Ovary (tissue), 9 donors: ENCODE results near the gene MCF2L. TPM values are rescaled to one million over a fixed set of nuclear protein-coding genes. Genes with fewer than 3 reads are reported as not detected.

Experiments
- DNase-seq, 5 donors: peaks; one replicate each; pipeline ENCODE4 v3.0.0-alpha.2; 2019 to 2020
- H3K27ac ChIP-seq, 2 donors: fragments of 200-600 bp; one replicate each; pipeline versions ENCODE4 v1.5.1 to v1.8.0; 2019 to 2022
- H3K27me3 ChIP-seq: fragments of 200-600 bp; one replicate; pipeline ENCODE4 v1.8.0; 2022
- H3K36me3 ChIP-seq: fragments of 200-600 bp; sonication (generic); one replicate; pipeline ENCODE4 v1.5.1; 2019
- H3K4me1 ChIP-seq: one replicate; pipeline ENCODE4 v1.8.1; 2013; ENCODE audit warnings: mild to moderate bottlenecking, moderate library complexity; ENCODE audit not compliant: insufficient read depth
- H3K4me3 ChIP-seq: fragments of 200-600 bp; sonication (generic); one replicate; pipeline ENCODE4 v1.5.1; 2017
- H3K9me3 ChIP-seq, 2 donors: fragments of 200-600 bp in 1 of 2; sonication (generic) in 1 of 2; one replicate each; pipeline versions ENCODE4 v1.5.1 to v1.8.1; 2013 to 2019; ENCODE audit warnings: mild to moderate bottlenecking in 1 of 2, moderate library complexity in 1 of 2
- EP300 ChIP-seq: sonication (generic); formaldehyde crosslinking; IDR thresholded peaks from one replicate; pipeline ENCODE4 v1.6.1; 2017; ENCODE audit warnings: antibody characterized with exemption
- POLR2A ChIP-seq: fragments of 450-650 bp; IDR thresholded peaks from one replicate; pipeline ENCODE4 v1.6.1; 2017; ENCODE audit warnings: antibody characterized with exemption, mild to moderate bottlenecking, moderate library complexity
- WGBS, 3 donors: extraction: QIAGEN DNeasy Blood & Tissue Kit in 1 of 3; methylation state at CpG; one replicate each; pipeline versions ENCODE4 v1.1.5 to v1.1.7; 2013 to 2017; 5-methylcytosine and 5-hydroxymethylcytosine counted together
- intact Hi-C, 4 donors: fragments of 100-400 bp; cut with DNase I; formaldehyde crosslinking; loops; one replicate each; pipeline versions ENCODE4 v1.11.0 to v1.15.1; 2022 to 2023
- polyA plus RNA-seq, 2 donors: library from polyadenylated mRNA; stranded (reverse); fragments of 200-250 nt in 1 of 2; fragments of 350-450 nt in 1 of 2; fragmentation: Illumina TruSeq in 1 of 2; extraction: RNeasy Lipid Tissue Mini Kit (QIAGEN cat#74804) in 1 of 2; gene quantifications; one replicate each; pipeline ENCODE4 v1.2.3, GENCODE V29; 2013 to 2014
- total RNA-seq, 7 donors: library from RNA; depleted of rRNA in 2 of 7; stranded (reverse); fragments of >200 nt in 2 of 7; fragmentation: NEBNext Ultra II Directional in 3 of 7; extraction: Animal tissue kit (Norgen Biotek cat#: 25700) in 3 of 7; gene quantifications; one replicate each; pipeline versions ENCODE4 v1.1.0 to v1.2.4, GENCODE V29; 2016 to 2023
- TF ChIP-seq, protein P1 (sequence below), 3 donors: fragments of 450-650 bp in 2 of 3; fragments of 200-600 bp in 1 of 3; IDR thresholded peaks; one replicate each; pipeline versions ENCODE4 v1.5.1 to v1.8.0; 2016 to 2022; ENCODE audit warnings: antibody characterized with exemption in 3 of 3, mild to moderate bottlenecking in 1 of 3
- donor health status: DM: no; HTN: no; CAD: no; lungs with moderate emphysema.
- donor health status: DM: no; HTN: no; CAD: no.
- donor health status: Bipolar disorder and iron deficiency.
- donor health status: DM: yes; HTN: yes; CAD: no.
- donor health status: DM: no; HTN: no; CAD: no.
- donor health status: DM: yes; HTN: yes; CAD: no.

Gene MCF2L
- total and polyA plus RNA-seq, 9 donors = 5.6 to 22.2 (median 8.7) TPM

DNA sequence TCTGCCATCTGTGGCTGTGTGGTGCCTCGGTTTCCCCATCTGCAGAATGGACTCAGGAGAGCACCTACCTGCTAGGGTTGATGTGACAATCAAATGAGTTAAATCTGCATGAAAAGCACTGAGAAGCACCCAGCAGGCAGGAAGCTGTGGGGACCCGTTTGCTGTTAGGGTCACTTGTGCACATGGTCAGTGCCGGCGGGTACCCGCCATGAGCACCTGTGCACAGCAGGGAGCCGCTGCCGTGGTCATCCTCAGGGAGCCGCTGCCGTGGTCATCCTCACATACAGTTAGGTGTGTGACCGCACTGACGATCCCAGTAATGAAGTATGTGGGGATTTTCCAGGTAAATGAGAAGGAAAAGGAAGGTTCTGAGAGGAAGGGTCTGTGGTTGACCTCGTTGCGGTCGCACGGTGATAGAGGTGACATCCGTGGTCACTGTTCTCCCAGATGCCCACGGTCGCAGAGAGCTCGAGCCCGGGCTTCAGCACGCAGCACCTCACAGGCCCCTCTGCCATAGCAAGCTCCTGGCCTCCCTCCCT, 6.5 kb downstream of the MCF2L start:
- no peak for DNase-seq
- Histone ChIP-seq H3K27me3 (no peaks in the 10 kb centered on the region), H3K36me3 (no peaks in the 10 kb centered on the region), H3K4me1 (peaks cover under 1% of the 10 kb centered on the region), H3K4me3 (no peak overlapping the region), H3K9me3 (no peaks in the 10 kb centered on the region), H3K27ac (no peak overlapping the region)
- 92 to 97% (median 94%) methylated on average over 21 of the region's 21 CpGs for WGBS, 3 donors
- intact Hi-C loops = no loop called here
- TF ChIP-seq, protein P1, sequence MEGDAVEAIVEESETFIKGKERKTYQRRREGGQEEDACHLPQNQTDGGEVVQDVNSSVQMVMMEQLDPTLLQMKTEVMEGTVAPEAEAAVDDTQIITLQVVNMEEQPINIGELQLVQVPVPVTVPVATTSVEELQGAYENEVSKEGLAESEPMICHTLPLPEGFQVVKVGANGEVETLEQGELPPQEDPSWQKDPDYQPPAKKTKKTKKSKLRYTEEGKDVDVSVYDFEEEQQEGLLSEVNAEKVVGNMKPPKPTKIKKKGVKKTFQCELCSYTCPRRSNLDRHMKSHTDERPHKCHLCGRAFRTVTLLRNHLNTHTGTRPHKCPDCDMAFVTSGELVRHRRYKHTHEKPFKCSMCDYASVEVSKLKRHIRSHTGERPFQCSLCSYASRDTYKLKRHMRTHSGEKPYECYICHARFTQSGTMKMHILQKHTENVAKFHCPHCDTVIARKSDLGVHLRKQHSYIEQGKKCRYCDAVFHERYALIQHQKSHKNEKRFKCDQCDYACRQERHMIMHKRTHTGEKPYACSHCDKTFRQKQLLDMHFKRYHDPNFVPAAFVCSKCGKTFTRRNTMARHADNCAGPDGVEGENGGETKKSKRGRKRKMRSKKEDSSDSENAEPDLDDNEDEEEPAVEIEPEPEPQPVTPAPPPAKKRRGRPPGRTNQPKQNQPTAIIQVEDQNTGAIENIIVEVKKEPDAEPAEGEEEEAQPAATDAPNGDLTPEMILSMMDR (IDR thresholded peaks at IDR 0.05) = no peak
- no peak for TF ChIP-seq POLR2A
- TF ChIP-seq EP300 = no peak

- no peak overlapping the region for H3K4me3 ChIP-seq
- no peaks in the 10 kb centered on the region for H3K27me3 ChIP-seq
- no peak overlapping the region for H3K27ac ChIP-seq
- H3K4me1 ChIP-seq = no peaks in the 10 kb centered on the region
- no peaks in the 10 kb centered on the region for H3K36me3 ChIP-seq
- no peak for DNase-seq
- TF ChIP-seq EP300 = no peak
- TF ChIP-seq, protein P1 (IDR thresholded peaks at IDR 0.05) = no peak
- no peak for TF ChIP-seq POLR2A
- H3K9me3 ChIP-seq = no peaks in the 10 kb centered on the region
- WGBS, 3 donors = 84 to 88% (median 88%) methylated on average over 20 of the region's 20 CpGs
- intact Hi-C loops = no loop called here
These were observed 7.5 kb downstream of the MCF2L start for GRCh38 chr13:112976526-112976925.

DNA sequence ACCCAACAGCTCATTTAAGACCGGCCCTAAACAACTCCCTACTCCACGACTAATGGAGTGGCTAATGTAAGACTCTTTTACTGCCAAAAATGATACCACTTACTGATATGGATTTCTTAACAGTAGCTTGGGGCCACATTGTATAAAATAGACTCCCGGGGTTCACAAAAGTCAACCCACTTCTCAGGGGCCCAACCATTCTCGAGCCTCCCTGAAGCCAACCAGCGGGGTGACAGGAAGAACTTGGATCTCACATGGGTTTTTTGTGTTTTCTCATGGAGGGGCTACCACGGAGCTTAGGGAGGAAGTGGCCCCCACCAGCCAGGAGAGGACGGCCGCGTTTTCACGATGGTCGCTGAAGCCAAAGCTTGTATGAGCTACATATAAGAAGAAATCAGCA, 8.1 kb downstream of the MCF2L start:
- Histone ChIP-seq H3K4me3 (no peak overlapping the region), H3K9me3 (no peaks in the 10 kb centered on the region), H3K4me1 (no peaks in the 10 kb centered on the region), H3K36me3 (no peaks in the 10 kb centered on the region), H3K27me3 (no peaks in the 10 kb centered on the region), H3K27ac (no peak overlapping the region)
- WGBS, 3 donors = 79 to 89% (median 87%) methylated on average over 11 of the region's 11 CpGs
- DNase-seq = no peak
- TF ChIP-seq EP300 (no peak), POLR2A (no peak)
- TF ChIP-seq, protein P1 (IDR thresholded peaks at IDR 0.05) = no peak
- intact Hi-C loops = no loop called here

DNA sequence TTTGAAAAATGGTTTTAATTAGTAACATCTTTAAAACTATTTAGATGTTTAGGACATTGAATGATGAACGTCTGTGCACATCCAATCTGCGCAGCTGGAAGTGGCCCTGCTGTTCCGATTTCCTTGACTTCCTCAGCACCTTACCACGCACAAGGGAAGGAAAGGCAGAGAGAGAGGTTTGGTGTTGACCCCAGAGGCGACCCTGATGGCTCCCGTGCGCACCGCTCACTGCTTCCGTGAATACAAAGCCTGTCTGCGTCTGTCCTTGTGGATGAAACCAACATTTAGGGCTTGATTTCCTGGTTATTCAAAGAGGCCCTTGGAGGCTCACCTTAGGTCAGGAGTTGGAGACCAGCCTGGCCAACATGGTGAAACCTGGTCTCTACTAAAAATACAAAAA, 8.5 kb downstream of the MCF2L start:
- no peak for DNase-seq
- H3K27ac ChIP-seq = no peak overlapping the region
- H3K36me3 ChIP-seq = no peaks in the 10 kb centered on the region
- no peaks in the 10 kb centered on the region for H3K27me3 ChIP-seq
- TF ChIP-seq, protein P1 (IDR thresholded peaks at IDR 0.05) = no peak
- TF ChIP-seq EP300 = no peak
- no peak for TF ChIP-seq POLR2A
- H3K4me3 ChIP-seq = no peak overlapping the region
- WGBS, 3 donors = 88 to 93% (median 90%) methylated on average over 10 of the region's 10 CpGs
- H3K9me3 ChIP-seq = no peaks in the 10 kb centered on the region
- H3K4me1 ChIP-seq = no peaks in the 10 kb centered on the region
- intact Hi-C loops = no loop called here
